GM12892 (cell line): Measurements from ENCODE around the gene RBM4.

ENCODE experiments used
- POLR2A ChIP-seq: IDR thresholded peaks from 2 replicates; pipeline ENCODE4 v1.6.1; 2011; ENCODE audit warnings: low read depth, low read length, control low read depth
- POLR2AphosphoS5 ChIP-seq: IDR thresholded peaks from 2 replicates; pipeline ENCODE4 v1.6.1; 2011; ENCODE audit warnings: low read depth, low read length, control low read depth
- TAF1 ChIP-seq: IDR thresholded peaks from 2 replicates; pipeline ENCODE4 v1.6.1; 2011; ENCODE audit warnings: low read depth, mild to moderate bottlenecking, control low read depth, low read length, borderline replicate concordance

- TF ChIP-seq TAF1 (no peak), POLR2A (no peak; the same call in 1 of the 2 replicates), POLR2AphosphoS5 (no peak)
These were observed 11.4 kb downstream of the RBM4 start for GRCh38 chr11:66649903-66650302.
